NK-92 (cell line): ENCODE results near the gene CCL21.

Source experiments
- DNase-seq: peaks from one replicate; lab custom pipeline; 2025; ENCODE audit not compliant: unreplicated experiment; lab: John Stamatoyannopoulos, UW

Gene CCL21

DNA sequence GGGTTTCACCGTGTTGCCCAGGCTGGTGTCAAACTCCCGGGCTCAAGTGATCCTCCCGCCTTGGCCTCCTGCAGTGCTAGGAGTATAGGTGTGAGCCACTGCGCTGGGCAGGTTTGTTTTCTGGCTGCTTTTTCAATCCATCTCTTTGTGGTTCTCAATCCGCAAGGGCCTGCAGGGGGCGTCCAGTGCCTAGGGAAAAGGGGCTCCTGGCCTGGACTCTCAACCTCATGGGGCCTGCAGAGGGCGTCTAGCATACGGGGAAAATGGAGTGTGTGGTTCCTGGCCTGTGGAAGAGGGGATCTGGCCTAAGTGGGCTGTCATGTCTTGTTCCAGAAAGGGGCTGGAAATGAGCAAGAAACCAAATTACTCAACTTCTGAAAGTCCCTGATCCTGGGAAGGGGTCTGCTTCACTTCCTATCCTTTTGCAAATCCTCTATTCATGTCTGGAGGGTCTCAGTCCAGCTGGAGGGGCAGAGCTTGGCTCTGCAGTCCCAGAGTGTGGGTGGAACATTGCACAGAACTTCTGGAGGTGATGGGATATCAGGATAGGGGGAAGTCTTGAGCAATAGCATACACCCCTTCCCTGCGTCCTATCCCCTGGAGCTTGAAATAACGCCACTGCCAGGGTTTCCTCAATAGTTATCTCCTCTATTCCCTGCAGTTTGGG is 34.8 kb downstream of the CCL21 start:
- DNase-seq, result no peak

DNA sequence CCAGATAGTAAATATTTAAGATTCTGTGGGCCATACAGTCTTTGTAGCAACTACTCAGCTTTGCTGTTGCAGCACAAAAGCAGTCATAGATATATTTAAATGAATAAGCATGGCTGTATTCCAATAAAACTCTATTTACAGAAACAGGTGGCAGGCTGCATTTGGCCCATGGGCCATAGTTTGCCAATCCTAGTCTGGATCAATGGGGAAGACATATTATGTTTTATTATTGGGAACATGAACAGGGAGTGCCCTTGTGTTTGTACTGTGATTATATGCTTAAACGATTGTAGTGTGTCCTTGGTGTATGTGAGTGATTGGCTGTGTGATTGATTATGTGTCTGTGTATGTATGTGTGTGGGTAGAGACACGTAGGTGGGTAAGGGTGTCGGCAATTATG is 35.5 kb downstream of the CCL21 start:
- DNase-seq, result no peak

DNA sequence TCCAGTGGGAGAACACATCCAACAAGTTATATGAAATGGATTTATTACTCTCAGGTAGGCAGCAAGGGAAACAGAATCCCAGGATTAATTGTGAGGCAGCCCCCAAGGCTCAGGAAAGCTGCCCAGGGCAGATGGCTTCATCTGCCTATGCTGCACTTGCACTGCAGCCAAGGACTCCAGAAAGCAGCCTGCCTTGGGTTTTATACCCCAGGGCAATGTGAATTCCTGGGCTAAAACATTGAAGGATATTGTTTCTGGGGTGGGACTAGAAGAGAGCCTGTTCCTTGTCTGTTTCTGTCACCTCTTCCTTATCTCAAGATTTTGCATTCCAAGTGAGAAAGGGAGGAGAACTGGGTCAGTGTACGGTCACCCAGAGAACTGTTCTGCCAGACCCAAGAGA is 38.6 kb downstream of the CCL21 start:
- no peak for DNase-seq

DNA sequence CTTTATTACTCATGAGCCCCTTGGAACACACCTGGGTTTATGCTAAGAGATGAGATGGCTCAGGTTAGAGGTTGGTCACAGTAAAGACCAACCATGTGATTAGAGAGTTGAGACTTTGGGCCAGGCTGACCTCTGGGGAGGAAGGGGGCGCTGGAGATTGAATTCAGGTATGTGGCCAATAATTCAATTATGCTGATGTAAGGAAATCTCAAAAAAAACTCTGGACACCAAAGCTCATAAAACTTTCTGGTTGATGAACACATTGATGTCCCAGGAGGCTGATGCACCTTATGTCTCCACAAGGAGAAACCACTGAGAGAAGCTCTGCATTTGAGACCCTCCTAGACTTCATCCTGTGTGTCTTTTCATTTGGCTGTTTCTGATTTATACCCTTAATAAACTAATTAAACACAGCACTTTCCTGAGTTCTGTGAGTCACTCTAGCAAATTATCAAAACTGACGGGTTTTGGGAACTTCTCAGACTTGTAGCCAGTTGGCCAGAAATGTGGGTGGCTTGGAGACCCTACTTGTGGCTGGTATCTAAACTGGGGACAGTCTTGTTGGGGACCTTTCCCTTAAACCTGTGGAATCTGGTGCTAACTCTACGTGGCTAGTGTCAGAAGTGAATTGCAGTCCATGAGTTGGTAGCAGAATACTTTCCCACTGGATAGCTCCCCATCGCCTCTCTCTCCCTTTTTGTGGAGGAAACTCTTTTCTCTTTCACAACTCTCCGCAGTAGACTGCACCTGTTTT is 40.0 kb downstream of the CCL21 start:
- no peak for DNase-seq

DNA sequence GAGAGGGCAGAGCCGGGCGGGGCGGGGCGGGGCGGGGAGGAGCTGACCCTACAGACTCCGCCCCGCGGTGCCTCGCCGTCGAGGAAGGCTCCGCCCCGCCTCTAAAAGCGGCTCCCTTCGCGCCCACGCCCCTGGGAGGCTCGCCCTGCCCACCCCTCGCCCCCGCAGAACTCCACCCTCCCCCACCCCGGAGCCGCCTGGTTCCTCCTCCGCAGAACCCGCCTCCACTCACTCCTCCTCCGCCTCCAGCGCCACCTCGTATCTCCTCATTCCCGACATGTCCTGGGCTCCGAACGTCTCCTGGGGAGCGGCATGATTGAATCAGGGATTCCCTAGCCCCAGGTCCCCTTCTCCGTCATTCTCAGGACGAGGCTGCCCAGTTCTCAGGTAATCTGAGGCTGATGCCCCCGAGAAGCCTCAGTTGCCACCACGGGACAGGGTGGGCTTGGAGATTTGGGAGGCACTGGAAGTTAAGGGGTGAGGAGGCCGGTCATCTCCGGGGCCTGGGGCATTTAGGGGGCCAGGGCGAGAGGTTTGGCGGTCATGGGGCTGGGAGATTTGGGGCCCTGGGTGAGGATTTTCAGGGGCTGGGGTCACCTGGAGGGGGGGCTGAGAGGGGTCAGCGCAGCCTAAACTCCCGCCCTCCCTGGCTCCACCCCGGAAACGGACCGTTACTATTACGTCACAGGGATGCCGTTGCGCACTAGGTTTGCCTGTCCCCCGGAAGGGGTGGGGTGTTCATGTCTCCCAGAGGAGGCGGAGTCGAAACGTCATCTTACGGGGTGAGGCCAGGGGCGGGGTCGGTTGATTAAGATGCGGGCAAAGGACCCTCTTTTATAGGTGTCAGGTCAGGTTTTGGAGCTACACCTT is 44.3 kb downstream of the CCL21 start:
- peak; percentile 26 for DNase-seq

DNA sequence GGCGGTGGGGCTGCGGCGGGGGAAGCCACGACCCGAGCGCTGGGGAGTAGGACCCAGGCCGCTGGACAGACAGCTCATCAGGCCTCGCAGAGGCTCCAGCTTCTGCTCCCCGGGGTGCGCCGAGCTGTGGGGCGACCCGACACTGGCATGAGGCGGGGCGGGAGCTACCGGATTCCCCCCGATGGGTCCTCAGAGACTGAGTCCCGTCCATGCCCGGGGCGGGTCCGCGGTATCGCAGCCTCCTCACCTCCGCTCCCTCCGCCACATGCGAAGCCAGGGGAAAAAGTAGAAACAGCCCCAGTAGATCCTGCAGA is 44.9 kb downstream of the CCL21 start:
- DNase-seq, result no peak

DNA sequence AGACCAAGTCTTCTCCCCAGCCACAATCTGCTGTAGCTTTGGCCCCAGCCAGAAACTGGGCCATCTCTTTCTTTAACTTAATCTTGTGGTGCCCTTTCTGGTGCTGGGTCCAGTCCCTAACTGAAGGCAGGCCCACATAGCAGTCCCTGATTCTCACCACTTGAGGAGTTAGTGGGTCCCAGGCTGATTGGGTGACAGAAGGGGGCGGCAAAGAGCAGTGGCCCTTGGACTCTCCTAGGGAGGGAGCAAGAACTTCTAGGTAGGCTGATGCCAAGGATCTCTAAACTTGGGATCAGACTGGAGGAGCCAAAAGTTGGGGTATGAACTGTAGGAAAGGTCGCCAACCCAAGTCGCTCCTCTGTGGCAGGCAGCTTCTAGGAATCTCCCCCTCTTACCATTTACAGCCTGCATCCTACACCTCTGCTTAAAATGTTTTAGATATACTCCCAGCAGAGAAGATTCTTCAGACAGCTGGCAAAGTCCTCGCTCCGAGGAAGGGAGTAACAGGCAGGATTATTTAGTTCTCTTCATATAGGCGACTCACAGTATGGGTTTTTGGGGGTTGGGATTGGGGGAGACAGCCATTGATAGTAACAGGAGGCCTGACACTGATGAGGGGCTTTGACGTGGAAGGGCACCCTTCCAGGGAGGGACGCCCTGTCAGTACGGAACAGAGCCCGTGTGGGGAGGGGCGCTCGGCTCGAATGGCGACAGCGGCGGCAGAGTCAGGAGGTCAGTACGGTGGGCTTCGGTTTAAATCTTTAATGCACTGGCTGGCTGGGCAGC is 45.5 kb downstream of the CCL21 start:
- no peak for DNase-seq

DNA sequence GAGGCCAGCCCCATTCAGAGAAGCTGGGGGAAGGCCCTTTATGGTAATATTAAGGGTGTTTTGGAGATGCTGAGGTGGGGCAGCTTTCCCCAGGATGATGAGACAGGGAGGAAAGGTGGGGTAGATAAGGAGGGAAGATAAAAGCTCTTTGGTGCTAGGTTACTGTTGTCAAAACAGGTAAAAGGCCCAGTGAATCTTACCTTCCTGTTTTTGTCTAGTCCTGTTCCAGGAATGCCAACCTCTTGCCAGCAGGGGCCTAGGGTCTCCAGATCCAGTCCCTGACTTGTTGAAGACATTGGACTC is 46.7 kb downstream of the CCL21 start:
- DNase-seq, result no peak

DNA sequence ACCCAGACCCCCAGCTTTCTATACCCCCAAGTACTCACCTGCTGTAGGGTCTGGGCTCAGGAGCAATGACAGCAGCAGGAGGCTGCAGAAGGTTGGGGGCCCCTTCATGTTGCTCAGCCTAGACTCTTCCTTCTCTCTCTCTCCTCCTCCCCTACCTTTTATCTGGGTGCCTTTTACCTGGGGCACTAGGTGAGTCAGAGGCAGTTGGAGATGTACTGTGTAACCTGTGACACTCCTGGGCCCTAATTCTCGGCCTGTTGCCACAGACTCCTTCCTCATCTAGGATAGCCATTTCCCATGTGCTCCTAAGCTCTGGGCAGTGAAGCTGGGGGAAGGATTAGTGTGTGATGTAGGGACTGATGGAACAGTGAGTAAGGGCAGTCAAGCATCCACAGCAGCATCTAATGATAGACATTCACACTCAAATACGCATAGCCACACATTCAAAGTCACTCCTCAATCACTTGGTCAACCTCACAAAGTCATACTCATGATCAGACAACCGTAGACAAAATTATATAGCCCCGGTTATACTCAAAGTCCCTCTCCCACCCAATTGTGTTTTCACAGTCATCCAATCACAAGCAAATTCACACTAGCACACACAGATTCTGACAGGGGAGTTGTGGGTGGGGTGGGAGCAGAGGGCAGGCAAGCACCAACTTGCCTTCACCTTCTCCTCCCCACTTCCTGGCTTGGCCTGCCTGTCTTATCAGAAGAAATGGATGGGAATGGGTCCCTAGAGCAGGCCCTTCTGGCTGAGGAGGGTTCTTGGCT is 47.2 kb downstream of the CCL21 start, which contains the start of gene CCL27:
Gene CCL27, minus strand, starts transcription at position 132 of the 777 bp plus-strand sequence. Its CDS starts 24 bp downstream, at position 108.
- DNase-seq, result no peak

DNA sequence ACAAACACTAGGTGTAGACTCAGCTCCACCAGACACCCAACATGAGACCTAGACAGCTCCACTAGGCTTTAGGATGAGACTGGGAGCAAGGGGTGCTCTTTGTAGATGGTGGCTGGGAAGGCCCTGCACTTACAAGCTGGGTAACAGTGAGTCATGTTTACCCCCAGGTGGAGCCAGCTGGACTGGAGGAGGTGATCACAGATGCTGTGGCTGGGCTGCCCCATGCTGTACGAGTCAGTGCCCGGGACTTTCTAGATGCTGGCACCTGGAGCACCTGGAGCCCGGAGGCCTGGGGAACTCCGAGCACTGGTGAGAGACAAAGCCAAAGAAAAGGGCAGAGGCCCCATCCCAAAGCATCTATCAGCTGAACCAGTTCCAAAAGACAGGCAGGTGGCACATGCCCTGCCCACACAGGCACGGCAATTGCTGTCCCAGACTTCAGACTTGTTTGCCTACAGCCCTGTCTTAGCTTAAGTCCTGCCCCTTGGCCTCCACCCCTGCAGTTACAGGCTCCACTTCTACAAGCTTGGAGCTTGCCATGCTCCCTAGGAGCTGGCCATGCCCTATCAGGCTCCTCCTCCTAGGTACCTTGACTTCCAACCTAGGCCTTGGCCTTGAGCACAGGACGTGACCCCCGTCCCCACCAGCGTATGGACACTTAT is 50.2 kb downstream of the CCL21 start:
- no peak for DNase-seq
